ENCODE results near the gene PPP2CA. TPM values are rescaled to one million over a fixed set of nuclear protein-coding genes. Genes with fewer than 3 reads are reported as not detected.

PPP2CA gene
- total and polyA plus RNA-seq, 9 donors, result 55.3 to 147 (median 123) TPM

- Histone ChIP-seq H3K4me1 (ENCODE audit: control insufficient read depth, insufficient read depth, low read length) (no peaks in the 10 kb centered on the region), H3K36me3 (ENCODE audit: control insufficient read depth, insufficient read depth, low read length) (peaks cover 65% of the 10 kb centered on the region), H3K9me3 (replicated peaks; ENCODE audit: control insufficient read depth, low read depth, low read length) (no peaks in the 10 kb centered on the region), H3K27ac (ENCODE audit: low read length) (no peak overlapping the region), H3K4me3 (ENCODE audit: low read length) (no peak overlapping the region), H3K27me3 (ENCODE audit: control insufficient read depth, insufficient read depth, low read length) (no peaks in the 10 kb centered on the region)
- DNase-seq, result no peak
- 80% methylated on average over 3 of the region's 4 CpGs for WGBS (ENCODE audit: insufficient coverage)
Measured at GRCh38 chr5:134149571-134150303, 76.1 kb downstream of the PPP2CA start.

- no peaks in the 10 kb centered on the region for H3K4me1 ChIP-seq (ENCODE audit: control insufficient read depth, insufficient read depth, low read length)
Measured at GRCh38 chr5:134148986-134149539, 76.8 kb downstream of the PPP2CA start.

GRCh38 chr5:134148316-134148715 is 77.6 kb downstream of the PPP2CA start:
- H3K4me1 ChIP-seq (ENCODE audit: control insufficient read depth, insufficient read depth, low read length), result no peaks in the 10 kb centered on the region
- WGBS (ENCODE audit: insufficient coverage), result no CpG with 5 or more reads among the region's 2 CpGs
- DNase-seq, result no peak
- no peaks in the 10 kb centered on the region for H3K27me3 ChIP-seq (ENCODE audit: control insufficient read depth, insufficient read depth, low read length)
- no peak overlapping the region for H3K27ac ChIP-seq (ENCODE audit: low read length)
- no peaks in the 10 kb centered on the region for H3K9me3 ChIP-seq (replicated peaks; ENCODE audit: control insufficient read depth, low read depth, low read length)
- no peak overlapping the region for H3K4me3 ChIP-seq (ENCODE audit: low read length)
- H3K36me3 ChIP-seq (ENCODE audit: control insufficient read depth, insufficient read depth, low read length), result peaks cover 75% of the 10 kb centered on the region

More at GRCh38 chr5:134148986-134149539, 76.8 kb downstream of the PPP2CA start:
- Histone ChIP-seq H3K9me3 (replicated peaks; ENCODE audit: control insufficient read depth, low read depth, low read length) (no peaks in the 10 kb centered on the region), H3K36me3 (ENCODE audit: control insufficient read depth, insufficient read depth, low read length) (peaks cover 72% of the 10 kb centered on the region), H3K27ac (ENCODE audit: low read length) (no peak overlapping the region), H3K27me3 (ENCODE audit: control insufficient read depth, insufficient read depth, low read length) (no peaks in the 10 kb centered on the region), H3K4me3 (ENCODE audit: low read length) (no peak overlapping the region)
- no peak for DNase-seq
- 96% methylated on average over 3 of the region's 6 CpGs for WGBS (ENCODE audit: insufficient coverage)

- Histone ChIP-seq H3K27ac (ENCODE audit: low read length) (no peak overlapping the region), H3K4me3 (ENCODE audit: low read length) (no peak overlapping the region), H3K27me3 (ENCODE audit: control insufficient read depth, insufficient read depth, low read length) (no peaks in the 10 kb centered on the region), H3K36me3 (ENCODE audit: control insufficient read depth, insufficient read depth, low read length) (peaks cover 75% of the 10 kb centered on the region), H3K4me1 (ENCODE audit: control insufficient read depth, insufficient read depth, low read length) (no peaks in the 10 kb centered on the region), H3K9me3 (replicated peaks; ENCODE audit: control insufficient read depth, low read depth, low read length) (no peaks in the 10 kb centered on the region)
- 85% methylated on average over 4 of the region's 4 CpGs for WGBS (ENCODE audit: insufficient coverage)
- no peak for DNase-seq
Measured at GRCh38 chr5:134146651-134147518, 79.0 kb downstream of the PPP2CA start.

- DNase-seq, result peak; percentile 68
- no peak overlapping the region for H3K4me3 ChIP-seq (ENCODE audit: low read length)
- no peak overlapping the region for H3K27ac ChIP-seq (ENCODE audit: low read length)
- peaks cover 71% of the 10 kb centered on the region for H3K36me3 ChIP-seq (ENCODE audit: control insufficient read depth, insufficient read depth, low read length)
- H3K27me3 ChIP-seq (ENCODE audit: control insufficient read depth, insufficient read depth, low read length), result no peaks in the 10 kb centered on the region
- no peaks in the 10 kb centered on the region for H3K9me3 ChIP-seq (replicated peaks; ENCODE audit: control insufficient read depth, low read depth, low read length)
- 81% methylated on average over 10 of the region's 13 CpGs for WGBS (ENCODE audit: insufficient coverage)
- H3K4me1 ChIP-seq (ENCODE audit: control insufficient read depth, insufficient read depth, low read length), result peaks cover 2% of the 10 kb centered on the region
Measured at GRCh38 chr5:134145779-134146581, 79.9 kb downstream of the PPP2CA start.

- Histone ChIP-seq H3K4me3 (ENCODE audit: low read length) (no peak overlapping the region), H3K27me3 (ENCODE audit: control insufficient read depth, insufficient read depth, low read length) (no peaks in the 10 kb centered on the region), H3K4me1 (ENCODE audit: control insufficient read depth, insufficient read depth, low read length) (peaks cover 7% of the 10 kb centered on the region), H3K36me3 (ENCODE audit: control insufficient read depth, insufficient read depth, low read length) (peaks cover 69% of the 10 kb centered on the region), H3K27ac (ENCODE audit: low read length) (no peak overlapping the region), H3K9me3 (replicated peaks; ENCODE audit: control insufficient read depth, low read depth, low read length) (no peaks in the 10 kb centered on the region)
- DNase-seq, result no peak
- no CpG with 5 or more reads among the region's 1 CpG for WGBS (ENCODE audit: insufficient coverage)
Measured at GRCh38 chr5:134145041-134145757, 80.7 kb downstream of the PPP2CA start.

Other genes with a start within 250 kb of the PPP2CA start
- 218 TPM for gene VDAC1, start 221.1 kb downstream of the PPP2CA start, total RNA-seq
- gene VDAC1, start 221.1 kb downstream of the PPP2CA start, polyA plus RNA-seq (ENCODE audit: insufficient read depth in 1 of 8, insufficient read length in 8 of 8, low replicate concordance in 1 of 8), result 100 to 1,000 TPM; 193 to 247 (median 216) TPM
- gene TCF7, start 111.4 kb downstream of the PPP2CA start, total RNA-seq, result 0.84 TPM
- gene TCF7, start 111.4 kb downstream of the PPP2CA start, polyA plus RNA-seq (ENCODE audit: insufficient read depth in 1 of 8, insufficient read length in 8 of 8, low replicate concordance in 1 of 8), result 1 to 10 TPM; 1.5 to 4.7 (median 2.1) TPM
- 208 TPM for gene SKP1, start 49.1 kb downstream of the PPP2CA start, total RNA-seq
- 100 to 1,000 TPM; 360 to 459 (median 381) TPM for gene SKP1, start 49.1 kb downstream of the PPP2CA start, polyA plus RNA-seq (ENCODE audit: insufficient read depth in 1 of 8, insufficient read length in 8 of 8, low replicate concordance in 1 of 8)
- 5.9 TPM for gene CDKL3, start 141.1 kb upstream of the PPP2CA start, total RNA-seq
- 1 to 10 TPM; 2.9 to 6.0 (median 4.6) TPM for gene CDKL3, start 141.1 kb upstream of the PPP2CA start, polyA plus RNA-seq (ENCODE audit: insufficient read depth in 1 of 8, insufficient read length in 8 of 8, low replicate concordance in 1 of 8)
- 27.2 TPM for gene UBE2B, start 145.5 kb upstream of the PPP2CA start, total RNA-seq
- gene UBE2B, start 145.5 kb upstream of the PPP2CA start, polyA plus RNA-seq (ENCODE audit: insufficient read depth in 1 of 8, insufficient read length in 8 of 8, low replicate concordance in 1 of 8), result 100 to 1,000 TPM; 136 to 175 (median 155) TPM
- 32.1 TPM for gene CDKN2AIPNL, start 185.8 kb upstream of the PPP2CA start, total RNA-seq
- gene CDKN2AIPNL, start 185.8 kb upstream of the PPP2CA start, polyA plus RNA-seq (ENCODE audit: insufficient read depth in 1 of 8, insufficient read length in 8 of 8, low replicate concordance in 1 of 8), result 10 to 100 TPM; 26.3 to 29.8 (median 27.5) TPM

Measured in muscle of leg (tissue), 11 donors.